Mucosa of descending colon (tissue), 3 donors: Measurements from ENCODE around the gene SLC13A5. TPM values are rescaled to one million over a fixed set of nuclear protein-coding genes. Genes with fewer than 3 reads are reported as not detected.

Experiments
- ATAC-seq: fragments of 200-7000 bp; cut with Tn5 transposase; one replicate; pipeline ENCODE4 v1.9.1; 2020; ENCODE audit warnings: mild to moderate bottlenecking, moderate library complexity
- DNase-seq, 3 donors: peaks; one replicate each; pipeline ENCODE4 v3.0.0-alpha.2; 2020
- H3K36me3 ChIP-seq: fragments of 200-600 bp; one replicate; pipeline ENCODE4 v1.8.0; 2021; ENCODE audit warnings: low read depth, mild to moderate bottlenecking
- H3K4me1 ChIP-seq: fragments of 200-600 bp; one replicate; pipeline ENCODE4 v1.8.0; 2021; ENCODE audit warnings: low read depth, mild to moderate bottlenecking
- H3K4me3 ChIP-seq: fragments of 200-600 bp; one replicate; pipeline ENCODE4 v1.8.0; 2021; ENCODE audit warnings: mild to moderate bottlenecking
- H3K9me3 ChIP-seq: fragments of 200-600 bp; one replicate; pipeline ENCODE4 v1.8.0; 2021; ENCODE audit warnings: mild to moderate bottlenecking
- intact Hi-C, 2 donors: fragments of 100-400 bp; cut with DNase I in 1 of 2; cut with micrococcal nuclease in 1 of 2; formaldehyde crosslinking; loops; one replicate each; pipeline versions ENCODE4 v1.11.0 to v1.11.1; 2022; cut with DNase I, micrococcal nuclease
- total RNA-seq, 3 donors: library from RNA; stranded (reverse); fragmentation: NEBNext Ultra II Directional in 2 of 3; extraction: Animal tissue kit (Norgen Biotek cat#: 25700) in 2 of 3; gene quantifications; one replicate each; pipeline versions ENCODE4 v1.2.1 to v1.2.4, GENCODE V29; 2021 to 2023
- TF ChIP-seq, protein P1 (sequence below): fragments of 200-600 bp; IDR thresholded peaks from one replicate; pipeline ENCODE4 v1.8.0; 2022; ENCODE audit warnings: antibody characterized with exemption, mild to moderate bottlenecking
- donor health status: DM: no; HTN: no; CAD: no; lungs with moderate emphysema.
- donor health status: DM: no; HTN: no; CAD: no.
- donor health status: DM: no; HTN: yes; CAD: no.

Gene SLC13A5
- total RNA-seq, 3 donors from 2014 or later, result not detected

DNA sequence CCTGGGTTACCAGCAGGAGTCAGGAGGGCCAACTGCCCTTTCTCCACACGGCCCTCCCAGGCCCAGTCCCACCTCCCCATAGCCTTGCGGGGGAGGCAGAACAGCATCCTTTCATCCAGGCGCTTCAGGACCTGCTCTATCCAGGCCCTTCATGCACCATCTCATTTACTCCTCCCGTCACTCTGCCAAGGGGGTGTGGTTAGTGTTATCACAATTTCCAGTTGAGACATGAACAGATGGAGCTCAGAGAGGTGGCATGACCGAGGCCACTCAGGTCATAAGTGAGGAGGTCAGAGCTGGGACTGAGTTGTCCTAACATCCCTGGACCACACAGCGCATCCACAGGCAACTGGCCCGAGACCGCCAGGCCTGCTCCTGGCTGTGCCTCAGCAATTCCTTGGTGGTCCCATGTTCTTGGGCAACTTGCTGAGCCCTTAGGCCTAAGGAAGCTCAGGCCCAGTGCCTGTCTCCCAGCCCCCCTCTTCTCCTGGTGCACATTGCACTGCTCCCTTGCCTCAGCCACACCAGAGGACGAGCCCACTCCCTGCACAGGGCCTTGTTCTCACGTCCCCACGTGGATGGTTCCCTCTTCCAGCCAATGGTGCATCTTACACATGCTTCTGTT is 37.9 kb downstream of the SLC13A5 start:
- intact Hi-C loops, result no loop called here
- TF ChIP-seq, protein P1, sequence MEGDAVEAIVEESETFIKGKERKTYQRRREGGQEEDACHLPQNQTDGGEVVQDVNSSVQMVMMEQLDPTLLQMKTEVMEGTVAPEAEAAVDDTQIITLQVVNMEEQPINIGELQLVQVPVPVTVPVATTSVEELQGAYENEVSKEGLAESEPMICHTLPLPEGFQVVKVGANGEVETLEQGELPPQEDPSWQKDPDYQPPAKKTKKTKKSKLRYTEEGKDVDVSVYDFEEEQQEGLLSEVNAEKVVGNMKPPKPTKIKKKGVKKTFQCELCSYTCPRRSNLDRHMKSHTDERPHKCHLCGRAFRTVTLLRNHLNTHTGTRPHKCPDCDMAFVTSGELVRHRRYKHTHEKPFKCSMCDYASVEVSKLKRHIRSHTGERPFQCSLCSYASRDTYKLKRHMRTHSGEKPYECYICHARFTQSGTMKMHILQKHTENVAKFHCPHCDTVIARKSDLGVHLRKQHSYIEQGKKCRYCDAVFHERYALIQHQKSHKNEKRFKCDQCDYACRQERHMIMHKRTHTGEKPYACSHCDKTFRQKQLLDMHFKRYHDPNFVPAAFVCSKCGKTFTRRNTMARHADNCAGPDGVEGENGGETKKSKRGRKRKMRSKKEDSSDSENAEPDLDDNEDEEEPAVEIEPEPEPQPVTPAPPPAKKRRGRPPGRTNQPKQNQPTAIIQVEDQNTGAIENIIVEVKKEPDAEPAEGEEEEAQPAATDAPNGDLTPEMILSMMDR, result no peak
- Histone ChIP-seq H3K4me3 (no peak overlapping the region), H3K9me3 (no peaks in the 10 kb centered on the region), H3K4me1 (no peaks in the 10 kb centered on the region), H3K36me3 (no peaks in the 10 kb centered on the region)
- DNase-seq, result no peak
- ATAC-seq, result no peak

DNA sequence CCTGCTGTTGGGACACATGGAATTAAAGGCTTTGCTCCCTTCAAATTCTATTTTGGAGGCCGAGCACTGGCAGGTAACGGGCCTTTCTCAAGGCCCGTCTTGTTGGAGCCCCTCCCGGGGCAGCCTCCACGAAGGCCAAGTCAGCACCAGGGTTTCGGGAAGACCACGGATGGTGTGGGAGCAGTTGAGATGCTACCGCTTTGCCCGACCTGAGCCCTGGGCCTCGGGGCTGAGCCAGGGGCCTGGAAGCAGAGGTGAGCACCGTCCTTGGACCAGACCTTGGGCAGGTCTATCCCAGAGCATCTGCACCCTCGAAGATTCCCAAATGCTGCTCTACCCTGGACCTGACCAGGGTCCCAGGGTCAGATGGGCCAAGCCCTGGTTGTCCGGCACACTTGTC is 38.6 kb downstream of the SLC13A5 start:
- intact Hi-C loops, result no loop called here
- no peaks in the 10 kb centered on the region for H3K4me1 ChIP-seq
- DNase-seq (no peak), ATAC-seq (no peak)
- no peaks in the 10 kb centered on the region for H3K9me3 ChIP-seq
- TF ChIP-seq, protein P1, result no peak
- no peaks in the 10 kb centered on the region for H3K36me3 ChIP-seq
- H3K4me3 ChIP-seq, result no peak overlapping the region

DNA sequence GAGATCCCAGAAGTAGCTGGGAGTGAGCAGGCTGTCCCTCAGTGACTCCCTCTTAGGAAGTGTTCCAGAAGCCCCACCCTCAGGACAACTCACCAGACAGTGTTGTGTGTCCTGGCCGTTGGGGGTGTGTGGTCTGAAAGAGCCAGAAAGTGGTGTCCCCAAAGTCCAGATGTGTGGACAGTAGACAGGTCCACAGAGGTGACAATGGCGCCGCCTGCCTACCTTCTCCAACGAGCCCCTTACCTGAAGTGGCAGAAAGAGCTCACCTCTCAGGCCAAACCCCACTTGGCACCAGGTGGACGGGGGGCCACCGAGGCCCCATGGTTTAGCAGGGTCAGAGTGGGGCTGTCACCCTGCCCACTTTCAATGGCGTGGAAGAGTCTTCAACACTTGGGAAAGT is 41.7 kb downstream of the SLC13A5 start:
- Histone ChIP-seq H3K4me1 (no peaks in the 10 kb centered on the region), H3K9me3 (no peaks in the 10 kb centered on the region), H3K36me3 (no peaks in the 10 kb centered on the region), H3K4me3 (no peak overlapping the region)
- TF ChIP-seq, protein P1, result no peak
- ATAC-seq (no peak), DNase-seq (no peak)
- intact Hi-C loops, result no loop called here

DNA sequence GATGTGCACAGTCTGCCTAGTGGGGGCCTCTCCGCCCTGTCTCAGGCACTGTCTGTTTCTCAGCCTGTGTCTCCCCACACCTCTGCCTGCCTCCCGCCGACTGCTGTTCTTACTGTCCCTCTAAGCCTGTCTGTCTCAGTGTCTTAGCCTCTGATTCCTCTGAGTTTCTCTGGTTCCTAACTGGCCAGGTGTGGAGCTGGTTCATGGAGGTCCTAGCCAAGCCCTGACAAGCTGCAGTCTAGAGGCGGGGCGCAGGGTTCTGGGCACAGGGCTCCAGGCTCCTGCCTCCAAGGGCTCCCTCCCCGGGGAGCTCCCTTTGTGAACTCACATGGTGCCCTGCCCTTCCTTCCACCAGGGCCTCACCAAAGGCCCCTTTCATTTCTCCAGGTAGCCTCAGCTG is 42.2 kb downstream of the SLC13A5 start:
- no peak for DNase-seq
- no peaks in the 10 kb centered on the region for H3K4me1 ChIP-seq
- no peak overlapping the region for H3K4me3 ChIP-seq
- H3K36me3 ChIP-seq, result no peaks in the 10 kb centered on the region
- intact Hi-C loops, result no loop called here
- ATAC-seq, result no peak
- TF ChIP-seq, protein P1, result no peak
- H3K9me3 ChIP-seq, result no peaks in the 10 kb centered on the region

DNA sequence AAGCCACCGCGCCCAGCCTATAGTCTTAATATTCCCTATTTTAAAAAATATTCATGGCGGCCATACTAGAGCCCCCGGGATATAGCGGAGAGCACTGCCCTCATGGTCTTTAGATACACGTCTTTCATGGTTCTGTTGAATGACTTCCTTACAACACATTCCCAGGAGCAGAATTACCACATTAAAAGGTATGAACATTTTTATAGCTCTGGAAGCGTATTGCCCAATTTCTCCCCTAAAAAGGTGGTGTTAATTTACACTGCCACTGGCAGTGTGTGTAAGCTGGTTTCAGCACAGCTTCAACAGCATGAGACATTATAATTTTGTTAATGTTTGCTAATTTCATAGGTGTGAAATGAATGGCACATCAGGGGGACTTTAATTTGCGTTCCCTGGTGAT is 42.6 kb downstream of the SLC13A5 start:
- H3K4me1 ChIP-seq, result no peaks in the 10 kb centered on the region
- ATAC-seq (no peak), DNase-seq (no peak)
- H3K36me3 ChIP-seq, result no peaks in the 10 kb centered on the region
- H3K4me3 ChIP-seq, result no peak overlapping the region
- TF ChIP-seq, protein P1, result no peak
- H3K9me3 ChIP-seq, result no peaks in the 10 kb centered on the region
- intact Hi-C loops, result no loop called here
